K562 (cell line): ENCODE data around the gene FMC1. TPM values are rescaled to one million over a fixed set of nuclear protein-coding genes. Genes with fewer than 3 reads are reported as not detected.

Experiments
- BHLHE40 ChIP-seq: IDR thresholded peaks from 2 replicates; pipeline ENCODE4 v1.6.1; 2011; ENCODE audit warnings: low read length, improper control_type of control experiment
- KLF13 ChIP-seq: fragments of 450-650 bp; IDR thresholded peaks from 2 replicates; pipeline ENCODE4 v1.6.1; 2016; ENCODE audit warnings: missing genetic modification characterization, low read depth, mild to moderate bottlenecking, missing compliant biosample characterization, moderate library complexity, borderline replicate concordance
- NEUROD1 ChIP-seq: fragments of 150-350 bp; IDR thresholded peaks from 2 replicates; pipeline ENCODE4 v1.6.1; 2014; ENCODE audit warnings: borderline replicate concordance, low read length, low read depth; ENCODE audit not compliant: partially characterized antibody
- ZNF384 ChIP-seq: IDR thresholded peaks from 2 replicates; pipeline ENCODE4 v1.6.1; 2012; ENCODE audit warnings: low read depth, low read length, improper control_type of control experiment
- polyA plus RNA-seq, 8 experiments: library from polyadenylated mRNA; depleted of rRNA in 4 of 8; stranded (reverse) in 5 of 8; unstranded in 3 of 8; fragments of >200 nt; fragmentation: Nextera tagmentation in 2 of 8; fragmentation: Illumina TruSeq in 1 of 8; extraction: Ambion mirVana in 2 of 8; extraction: Trizol in 1 of 8; gene quantifications; 2 replicates each; pipeline versions ENCODE4 v1.2.1 to v1.2.3, GENCODE V29; 2011 to 2014; ENCODE audit warnings: inconsistent platforms in 1 of 8, missing spikeins in 1 of 8
- total RNA-seq, 7 experiments: library from RNA; depleted of rRNA in 6 of 7; stranded (reverse); fragments of >200 nt in 6 of 7; fragmentation: Illumina TruSeq in 2 of 7; extraction: Trizol in 2 of 7; gene quantifications; 2 replicates each; pipeline versions ENCODE4 v1.2.1 to v1.2.3, GENCODE V29; 2011 to 2021; ENCODE audit warnings: low replicate concordance in 1 of 7
- TF ChIP-seq, protein P1 (sequence below): fragments of 450-650 bp; IDR thresholded peaks from 2 replicates; pipeline ENCODE4 v1.6.1; 2016; ENCODE audit warnings: mild to moderate bottlenecking, moderate library complexity
- TF ChIP-seq, protein P2 (sequence below): IDR thresholded peaks from 2 replicates; pipeline ENCODE4 v1.6.1; 2011; ENCODE audit warnings: borderline replicate concordance, low read depth, mild to moderate bottlenecking, moderate library complexity, low read length; ENCODE audit not compliant: insufficient read depth, poor library complexity, severe bottlenecking
- TF ChIP-seq, protein P3 (sequence below), 2 experiments: IDR thresholded peaks in 1 of 2; conservative IDR thresholded peaks in 1 of 2; 2 replicates each; pipeline ENCODE4 v1.6.1; 2016; ENCODE audit warnings: low read depth in 2 of 2, mild to moderate bottlenecking in 1 of 2, missing compliant biosample characterization in 1 of 2, missing genetic modification characterization in 1 of 2, moderate library complexity in 1 of 2

The FMC1 gene
- total and polyA plus RNA-seq, 9 of the 15 experiments (the other 6 are each of a cell fraction or from before 2014, with no cell fraction given): 14.0 to 116 (median 29.0) TPM

DNA sequence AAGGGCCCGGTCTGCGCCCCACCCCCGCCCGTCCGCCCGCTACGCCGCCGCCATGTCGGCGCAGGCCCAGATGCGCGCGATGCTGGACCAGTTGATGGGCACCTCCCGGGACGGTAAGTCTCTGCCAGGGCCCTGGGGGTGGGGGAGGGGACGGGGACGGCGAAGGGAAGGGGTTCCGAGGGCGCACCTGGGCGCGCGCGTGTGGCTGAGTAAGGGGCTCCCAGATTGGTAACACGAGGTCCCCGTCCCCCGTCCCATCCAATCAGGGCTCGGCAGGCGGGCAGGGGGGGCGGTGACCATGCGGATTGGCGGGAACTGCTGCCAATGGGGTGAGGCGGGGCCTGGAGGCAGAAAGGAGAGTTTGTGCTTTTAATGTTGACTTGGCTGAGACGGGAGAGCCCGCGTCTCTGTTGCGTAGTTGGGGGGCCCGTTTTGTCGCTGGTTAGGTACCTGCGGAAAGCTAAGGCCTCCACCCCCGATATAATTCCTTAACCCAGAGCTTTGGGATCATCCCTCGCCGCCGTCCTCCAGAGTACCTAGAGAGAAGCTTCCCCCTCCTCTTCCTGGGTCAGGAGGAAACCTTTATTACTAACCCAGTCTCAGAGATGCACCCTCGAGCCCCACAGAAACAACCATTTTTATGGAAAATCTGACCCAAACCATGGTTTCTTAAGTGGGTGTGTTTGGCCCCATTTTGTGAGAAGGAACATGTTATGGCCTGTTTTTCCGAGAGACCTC lies 19.2 kb downstream of the FMC1 start (continued):
- TF ChIP-seq, protein P1, sequence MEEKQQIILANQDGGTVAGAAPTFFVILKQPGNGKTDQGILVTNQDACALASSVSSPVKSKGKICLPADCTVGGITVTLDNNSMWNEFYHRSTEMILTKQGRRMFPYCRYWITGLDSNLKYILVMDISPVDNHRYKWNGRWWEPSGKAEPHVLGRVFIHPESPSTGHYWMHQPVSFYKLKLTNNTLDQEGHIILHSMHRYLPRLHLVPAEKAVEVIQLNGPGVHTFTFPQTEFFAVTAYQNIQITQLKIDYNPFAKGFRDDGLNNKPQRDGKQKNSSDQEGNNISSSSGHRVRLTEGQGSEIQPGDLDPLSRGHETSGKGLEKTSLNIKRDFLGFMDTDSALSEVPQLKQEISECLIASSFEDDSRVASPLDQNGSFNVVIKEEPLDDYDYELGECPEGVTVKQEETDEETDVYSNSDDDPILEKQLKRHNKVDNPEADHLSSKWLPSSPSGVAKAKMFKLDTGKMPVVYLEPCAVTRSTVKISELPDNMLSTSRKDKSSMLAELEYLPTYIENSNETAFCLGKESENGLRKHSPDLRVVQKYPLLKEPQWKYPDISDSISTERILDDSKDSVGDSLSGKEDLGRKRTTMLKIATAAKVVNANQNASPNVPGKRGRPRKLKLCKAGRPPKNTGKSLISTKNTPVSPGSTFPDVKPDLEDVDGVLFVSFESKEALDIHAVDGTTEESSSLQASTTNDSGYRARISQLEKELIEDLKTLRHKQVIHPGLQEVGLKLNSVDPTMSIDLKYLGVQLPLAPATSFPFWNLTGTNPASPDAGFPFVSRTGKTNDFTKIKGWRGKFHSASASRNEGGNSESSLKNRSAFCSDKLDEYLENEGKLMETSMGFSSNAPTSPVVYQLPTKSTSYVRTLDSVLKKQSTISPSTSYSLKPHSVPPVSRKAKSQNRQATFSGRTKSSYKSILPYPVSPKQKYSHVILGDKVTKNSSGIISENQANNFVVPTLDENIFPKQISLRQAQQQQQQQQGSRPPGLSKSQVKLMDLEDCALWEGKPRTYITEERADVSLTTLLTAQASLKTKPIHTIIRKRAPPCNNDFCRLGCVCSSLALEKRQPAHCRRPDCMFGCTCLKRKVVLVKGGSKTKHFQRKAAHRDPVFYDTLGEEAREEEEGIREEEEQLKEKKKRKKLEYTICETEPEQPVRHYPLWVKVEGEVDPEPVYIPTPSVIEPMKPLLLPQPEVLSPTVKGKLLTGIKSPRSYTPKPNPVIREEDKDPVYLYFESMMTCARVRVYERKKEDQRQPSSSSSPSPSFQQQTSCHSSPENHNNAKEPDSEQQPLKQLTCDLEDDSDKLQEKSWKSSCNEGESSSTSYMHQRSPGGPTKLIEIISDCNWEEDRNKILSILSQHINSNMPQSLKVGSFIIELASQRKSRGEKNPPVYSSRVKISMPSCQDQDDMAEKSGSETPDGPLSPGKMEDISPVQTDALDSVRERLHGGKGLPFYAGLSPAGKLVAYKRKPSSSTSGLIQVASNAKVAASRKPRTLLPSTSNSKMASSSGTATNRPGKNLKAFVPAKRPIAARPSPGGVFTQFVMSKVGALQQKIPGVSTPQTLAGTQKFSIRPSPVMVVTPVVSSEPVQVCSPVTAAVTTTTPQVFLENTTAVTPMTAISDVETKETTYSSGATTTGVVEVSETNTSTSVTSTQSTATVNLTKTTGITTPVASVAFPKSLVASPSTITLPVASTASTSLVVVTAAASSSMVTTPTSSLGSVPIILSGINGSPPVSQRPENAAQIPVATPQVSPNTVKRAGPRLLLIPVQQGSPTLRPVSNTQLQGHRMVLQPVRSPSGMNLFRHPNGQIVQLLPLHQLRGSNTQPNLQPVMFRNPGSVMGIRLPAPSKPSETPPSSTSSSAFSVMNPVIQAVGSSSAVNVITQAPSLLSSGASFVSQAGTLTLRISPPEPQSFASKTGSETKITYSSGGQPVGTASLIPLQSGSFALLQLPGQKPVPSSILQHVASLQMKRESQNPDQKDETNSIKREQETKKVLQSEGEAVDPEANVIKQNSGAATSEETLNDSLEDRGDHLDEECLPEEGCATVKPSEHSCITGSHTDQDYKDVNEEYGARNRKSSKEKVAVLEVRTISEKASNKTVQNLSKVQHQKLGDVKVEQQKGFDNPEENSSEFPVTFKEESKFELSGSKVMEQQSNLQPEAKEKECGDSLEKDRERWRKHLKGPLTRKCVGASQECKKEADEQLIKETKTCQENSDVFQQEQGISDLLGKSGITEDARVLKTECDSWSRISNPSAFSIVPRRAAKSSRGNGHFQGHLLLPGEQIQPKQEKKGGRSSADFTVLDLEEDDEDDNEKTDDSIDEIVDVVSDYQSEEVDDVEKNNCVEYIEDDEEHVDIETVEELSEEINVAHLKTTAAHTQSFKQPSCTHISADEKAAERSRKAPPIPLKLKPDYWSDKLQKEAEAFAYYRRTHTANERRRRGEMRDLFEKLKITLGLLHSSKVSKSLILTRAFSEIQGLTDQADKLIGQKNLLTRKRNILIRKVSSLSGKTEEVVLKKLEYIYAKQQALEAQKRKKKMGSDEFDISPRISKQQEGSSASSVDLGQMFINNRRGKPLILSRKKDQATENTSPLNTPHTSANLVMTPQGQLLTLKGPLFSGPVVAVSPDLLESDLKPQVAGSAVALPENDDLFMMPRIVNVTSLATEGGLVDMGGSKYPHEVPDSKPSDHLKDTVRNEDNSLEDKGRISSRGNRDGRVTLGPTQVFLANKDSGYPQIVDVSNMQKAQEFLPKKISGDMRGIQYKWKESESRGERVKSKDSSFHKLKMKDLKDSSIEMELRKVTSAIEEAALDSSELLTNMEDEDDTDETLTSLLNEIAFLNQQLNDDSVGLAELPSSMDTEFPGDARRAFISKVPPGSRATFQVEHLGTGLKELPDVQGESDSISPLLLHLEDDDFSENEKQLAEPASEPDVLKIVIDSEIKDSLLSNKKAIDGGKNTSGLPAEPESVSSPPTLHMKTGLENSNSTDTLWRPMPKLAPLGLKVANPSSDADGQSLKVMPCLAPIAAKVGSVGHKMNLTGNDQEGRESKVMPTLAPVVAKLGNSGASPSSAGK: peak; percentile 80
- TF ChIP-seq ZNF384 (no peak), NEUROD1 (peak; percentile 78), KLF13 (tag) (no peak), BHLHE40 (peak; percentile 9; the same call in 1 of the 2 replicates)
- TF ChIP-seq, protein P2, sequence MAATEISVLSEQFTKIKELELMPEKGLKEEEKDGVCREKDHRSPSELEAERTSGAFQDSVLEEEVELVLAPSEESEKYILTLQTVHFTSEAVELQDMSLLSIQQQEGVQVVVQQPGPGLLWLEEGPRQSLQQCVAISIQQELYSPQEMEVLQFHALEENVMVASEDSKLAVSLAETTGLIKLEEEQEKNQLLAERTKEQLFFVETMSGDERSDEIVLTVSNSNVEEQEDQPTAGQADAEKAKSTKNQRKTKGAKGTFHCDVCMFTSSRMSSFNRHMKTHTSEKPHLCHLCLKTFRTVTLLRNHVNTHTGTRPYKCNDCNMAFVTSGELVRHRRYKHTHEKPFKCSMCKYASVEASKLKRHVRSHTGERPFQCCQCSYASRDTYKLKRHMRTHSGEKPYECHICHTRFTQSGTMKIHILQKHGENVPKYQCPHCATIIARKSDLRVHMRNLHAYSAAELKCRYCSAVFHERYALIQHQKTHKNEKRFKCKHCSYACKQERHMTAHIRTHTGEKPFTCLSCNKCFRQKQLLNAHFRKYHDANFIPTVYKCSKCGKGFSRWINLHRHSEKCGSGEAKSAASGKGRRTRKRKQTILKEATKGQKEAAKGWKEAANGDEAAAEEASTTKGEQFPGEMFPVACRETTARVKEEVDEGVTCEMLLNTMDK: peak; percentile 1
- TF ChIP-seq, protein P3, sequence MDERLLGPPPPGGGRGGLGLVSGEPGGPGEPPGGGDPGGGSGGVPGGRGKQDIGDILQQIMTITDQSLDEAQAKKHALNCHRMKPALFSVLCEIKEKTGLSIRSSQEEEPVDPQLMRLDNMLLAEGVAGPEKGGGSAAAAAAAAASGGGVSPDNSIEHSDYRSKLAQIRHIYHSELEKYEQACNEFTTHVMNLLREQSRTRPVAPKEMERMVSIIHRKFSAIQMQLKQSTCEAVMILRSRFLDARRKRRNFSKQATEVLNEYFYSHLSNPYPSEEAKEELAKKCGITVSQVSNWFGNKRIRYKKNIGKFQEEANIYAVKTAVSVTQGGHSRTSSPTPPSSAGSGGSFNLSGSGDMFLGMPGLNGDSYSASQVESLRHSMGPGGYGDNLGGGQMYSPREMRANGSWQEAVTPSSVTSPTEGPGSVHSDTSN (CRISPR knock-in tag; IDR thresholded peaks at IDR 0.05; ENCODE audit: low read depth): peak; percentile 95
- TF ChIP-seq, protein P3 (tag; conservative IDR thresholded peaks at IDR 0.05; ENCODE audit: low read depth): peak; percentile 96
